ENCODE results near the gene MXI1. TPM values are rescaled to one million over a fixed set of nuclear protein-coding genes. Genes with fewer than 3 reads are reported as not detected.
"Not testable (repeated sequence)": the region's sequence is repeated elsewhere in the genome, so short reads cannot be mapped to it uniquely, and the experiment has no call there.

MXI1 gene
- total and polyA plus RNA-seq, 3 donors from 2014 or later, result 42.1 to 69.1 (median 66.8) TPM

DNA sequence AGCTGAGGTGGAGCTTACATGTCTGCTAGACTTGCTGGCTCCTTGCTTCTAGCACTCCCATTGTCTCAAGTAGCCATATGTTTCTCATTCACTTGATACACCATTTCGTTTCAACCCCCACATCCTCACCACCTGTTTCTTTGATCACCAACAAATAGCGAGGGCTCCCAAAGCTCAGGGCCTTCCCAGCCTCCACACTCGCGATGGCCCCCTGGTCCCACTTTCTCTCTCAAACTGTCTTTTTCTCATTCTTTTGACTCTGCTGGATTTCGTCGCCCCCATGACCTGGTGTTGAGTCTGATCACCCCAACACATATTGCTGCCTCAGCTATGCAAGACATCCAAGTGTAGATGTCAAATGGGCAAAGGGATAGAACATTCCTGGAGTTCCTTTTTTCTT lies 123.3 kb downstream of the MXI1 start:
- Histone ChIP-seq H3K27ac (no peak overlapping the region), H3K27me3 (no peaks in the 10 kb centered on the region), H3K36me3 (ENCODE audit: low read depth, missing control alignments) (no peaks in the 10 kb centered on the region), H3K4me1 (peaks cover 2% of the 10 kb centered on the region), H3K9me3 (no peaks in the 10 kb centered on the region), H3K4me3 (no peak overlapping the region)
- intact Hi-C loops (cut with DNase I; ENCODE audit: low total_unique reads), result no loop called here
- DNase-seq, result no peak
- TF ChIP-seq POLR2A (IDR thresholded peaks at IDR 0.05), result no peak
- TF ChIP-seq, protein P1, sequence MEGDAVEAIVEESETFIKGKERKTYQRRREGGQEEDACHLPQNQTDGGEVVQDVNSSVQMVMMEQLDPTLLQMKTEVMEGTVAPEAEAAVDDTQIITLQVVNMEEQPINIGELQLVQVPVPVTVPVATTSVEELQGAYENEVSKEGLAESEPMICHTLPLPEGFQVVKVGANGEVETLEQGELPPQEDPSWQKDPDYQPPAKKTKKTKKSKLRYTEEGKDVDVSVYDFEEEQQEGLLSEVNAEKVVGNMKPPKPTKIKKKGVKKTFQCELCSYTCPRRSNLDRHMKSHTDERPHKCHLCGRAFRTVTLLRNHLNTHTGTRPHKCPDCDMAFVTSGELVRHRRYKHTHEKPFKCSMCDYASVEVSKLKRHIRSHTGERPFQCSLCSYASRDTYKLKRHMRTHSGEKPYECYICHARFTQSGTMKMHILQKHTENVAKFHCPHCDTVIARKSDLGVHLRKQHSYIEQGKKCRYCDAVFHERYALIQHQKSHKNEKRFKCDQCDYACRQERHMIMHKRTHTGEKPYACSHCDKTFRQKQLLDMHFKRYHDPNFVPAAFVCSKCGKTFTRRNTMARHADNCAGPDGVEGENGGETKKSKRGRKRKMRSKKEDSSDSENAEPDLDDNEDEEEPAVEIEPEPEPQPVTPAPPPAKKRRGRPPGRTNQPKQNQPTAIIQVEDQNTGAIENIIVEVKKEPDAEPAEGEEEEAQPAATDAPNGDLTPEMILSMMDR (IDR thresholded peaks at IDR 0.05), result no peak
- 90 to 92% methylated on average over 6 of the region's 6 CpGs for WGBS, 2 donors

DNA sequence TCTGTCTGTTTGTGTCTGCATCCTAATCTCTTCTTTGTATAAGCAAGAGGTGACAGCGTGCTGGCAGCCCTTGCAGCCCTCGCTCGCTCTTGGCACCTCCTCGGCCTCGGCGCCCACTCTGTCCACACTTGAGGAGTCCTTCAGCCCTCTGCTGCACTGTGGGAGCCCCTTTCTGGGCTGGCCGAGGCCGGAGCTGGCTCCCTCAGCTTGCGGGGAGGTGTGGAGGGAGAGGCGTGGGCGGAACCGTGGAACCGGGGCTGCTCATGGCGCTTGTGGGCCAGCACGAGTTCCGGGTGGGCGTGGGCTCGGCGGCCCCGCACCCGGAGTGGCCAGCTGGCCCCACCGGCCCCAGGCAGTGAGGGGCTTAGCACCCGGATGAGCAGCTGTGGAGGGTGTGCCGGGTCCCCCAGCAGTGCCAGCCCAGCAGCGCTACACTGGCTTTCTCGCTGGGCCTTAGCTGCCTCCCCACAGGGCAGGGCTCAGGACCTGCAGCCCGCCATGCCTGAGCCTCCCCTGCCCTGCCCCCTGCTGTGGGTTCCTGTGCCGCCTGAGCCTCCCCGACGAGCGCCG lies 123.9 kb downstream of the MXI1 start:
- H3K27ac ChIP-seq; H3K27me3 ChIP-seq; H3K4me3 ChIP-seq; DNase-seq; intact Hi-C loops (cut with DNase I; ENCODE audit: low total_unique reads); H3K4me1 ChIP-seq; H3K9me3 ChIP-seq; H3K36me3 ChIP-seq (ENCODE audit: low read depth, missing control alignments): not testable (repeated sequence)
- WGBS, 2 donors, result 98% methylated on average over 8 to 29 of the region's 32 CpGs

DNA sequence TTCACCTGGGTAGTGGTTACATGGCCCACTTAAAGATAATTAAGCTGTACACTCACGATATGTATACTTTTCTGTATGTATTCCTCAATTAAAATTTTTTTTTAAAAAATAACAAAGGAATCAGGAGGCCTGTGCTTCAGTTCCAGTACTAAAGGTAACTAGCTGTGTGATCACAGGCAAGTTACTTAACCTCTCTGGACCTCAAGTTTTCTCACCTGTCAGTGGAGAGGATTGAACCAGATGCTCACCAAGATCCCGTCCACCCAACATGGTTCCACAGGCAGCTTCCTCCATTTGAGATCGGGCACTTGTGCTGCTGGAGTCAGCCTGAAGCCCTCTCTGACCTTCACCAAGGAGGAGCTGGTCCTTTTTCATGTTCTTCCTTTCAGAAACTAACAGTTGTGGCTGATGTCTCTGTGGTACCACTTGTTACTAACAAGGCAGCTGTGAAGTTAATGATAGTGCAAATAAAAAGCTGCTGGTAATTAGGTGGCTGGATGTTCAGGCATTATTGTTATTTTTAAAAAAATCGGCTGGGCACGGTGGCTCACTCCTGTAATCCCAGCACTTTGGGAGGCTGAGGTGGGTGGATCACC lies 126.8 kb downstream of the MXI1 start:
- intact Hi-C loops (cut with DNase I; ENCODE audit: low total_unique reads), result no loop called here
- WGBS, 2 donors, result 81 to 94% methylated on average over 5 of the region's 5 CpGs

DNA sequence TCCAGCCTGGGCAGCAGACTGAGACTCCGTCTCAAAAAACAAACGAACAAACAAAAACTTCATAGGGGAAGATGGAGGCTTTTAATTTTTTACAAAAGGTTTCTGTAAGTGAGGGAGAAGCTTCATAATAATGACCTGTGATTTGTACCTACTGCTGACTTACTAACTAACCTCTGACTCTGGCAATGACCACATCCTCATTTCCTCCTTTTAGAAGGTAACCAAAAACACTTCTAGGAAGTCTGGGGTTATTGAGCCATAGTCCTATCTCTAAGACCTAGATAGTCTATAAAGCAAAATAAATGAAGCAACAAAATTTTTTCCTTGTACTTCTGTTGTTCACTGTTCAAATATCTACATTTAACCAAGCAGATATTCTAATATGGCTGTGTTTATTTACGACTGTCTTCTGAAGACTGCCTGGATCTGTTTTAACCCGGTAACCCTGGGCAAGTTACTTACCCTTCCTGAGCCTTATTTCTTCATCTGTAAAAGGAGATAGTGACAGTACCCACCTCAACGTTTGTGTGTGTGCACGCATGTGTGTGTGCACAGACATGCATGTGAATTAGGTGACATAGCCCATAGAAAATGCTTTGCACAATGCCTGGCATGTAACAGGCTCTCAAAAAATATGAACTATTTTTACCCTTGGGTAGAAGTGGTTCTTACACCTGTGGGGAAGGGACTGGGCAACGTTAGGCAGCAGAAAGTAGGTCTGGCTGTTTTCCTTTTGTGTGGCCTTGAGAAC lies 128.1 kb downstream of the MXI1 start:
- no peaks in the 10 kb centered on the region for H3K27me3 ChIP-seq
- no peak overlapping the region for H3K27ac ChIP-seq
- WGBS, 2 donors, result 64 to 70% methylated on average over 7 of the region's 7 CpGs
- H3K36me3 ChIP-seq (ENCODE audit: low read depth, missing control alignments), result no peaks in the 10 kb centered on the region
- H3K4me1 ChIP-seq, result peaks cover 17% of the 10 kb centered on the region
- no peak for DNase-seq
- no peak overlapping the region for H3K4me3 ChIP-seq
- TF ChIP-seq, protein P1 (IDR thresholded peaks at IDR 0.05), result no peak
- TF ChIP-seq POLR2A (IDR thresholded peaks at IDR 0.05), result no peak
- intact Hi-C loops (cut with DNase I; ENCODE audit: low total_unique reads), result no loop called here
- no peaks in the 10 kb centered on the region for H3K9me3 ChIP-seq

More for the DNA sequence above, 126.8 kb downstream of the MXI1 start:
- Histone ChIP-seq H3K36me3 (ENCODE audit: low read depth, missing control alignments) (no peaks in the 10 kb centered on the region), H3K27ac (no peak overlapping the region), H3K4me3 (no peak overlapping the region), H3K4me1 (peaks cover 17% of the 10 kb centered on the region), H3K27me3 (no peaks in the 10 kb centered on the region), H3K9me3 (no peaks in the 10 kb centered on the region)
- TF ChIP-seq, protein P1 (IDR thresholded peaks at IDR 0.05), result no peak
- TF ChIP-seq POLR2A (IDR thresholded peaks at IDR 0.05), result no peak
- DNase-seq, result no peak

DNA sequence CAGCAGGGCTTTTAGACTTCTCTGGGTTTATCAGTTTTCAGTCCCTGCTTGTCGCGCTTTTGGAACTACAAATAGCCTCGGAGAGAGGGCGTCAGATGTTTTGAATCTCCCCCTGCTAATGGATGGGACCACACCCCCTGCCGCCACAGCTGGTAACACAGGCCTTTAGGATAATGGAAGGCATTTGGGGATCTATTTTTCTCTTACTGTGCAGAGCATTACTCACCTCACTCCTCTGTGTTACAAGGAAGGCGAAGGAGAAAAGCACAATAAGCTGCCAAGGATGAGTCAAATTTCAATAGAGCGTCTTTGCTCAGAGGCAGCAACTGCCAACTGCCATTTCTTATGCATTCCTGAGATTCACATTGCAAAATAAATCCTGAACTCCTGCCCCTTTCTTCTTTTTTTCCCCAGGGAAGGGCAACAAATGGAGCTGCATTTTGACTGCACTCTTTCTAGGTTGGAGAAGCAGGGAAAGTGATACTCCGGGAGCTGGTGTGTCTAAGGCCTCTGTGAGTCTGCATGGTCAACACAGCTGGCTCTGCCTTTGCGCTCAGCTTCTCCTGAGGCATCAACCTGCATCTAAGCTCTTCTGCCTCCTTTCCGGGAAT lies 128.8 kb downstream of the MXI1 start:
- WGBS, 2 donors, result 50 to 54% methylated on average over 10 of the region's 10 CpGs
- intact Hi-C loops (cut with DNase I; ENCODE audit: low total_unique reads), result no loop called here

More for the DNA sequence above, 128.8 kb downstream of the MXI1 start:
- no peaks in the 10 kb centered on the region for H3K36me3 ChIP-seq (ENCODE audit: low read depth, missing control alignments)
- H3K4me3 ChIP-seq, result no peak overlapping the region
- H3K9me3 ChIP-seq, result no peaks in the 10 kb centered on the region
- H3K27ac ChIP-seq, result no peak overlapping the region
- TF ChIP-seq POLR2A (IDR thresholded peaks at IDR 0.05), result no peak
- TF ChIP-seq, protein P1 (IDR thresholded peaks at IDR 0.05), result no peak
- no peaks in the 10 kb centered on the region for H3K27me3 ChIP-seq
- peak; percentile 24 for DNase-seq
- H3K4me1 ChIP-seq, result peaks cover 17% of the 10 kb centered on the region
